Activated CD8-positive, alpha-beta memory T cell treated with anti-CD3 and anti-CD28 coated beads for 36 hours (primary cell): ENCODE results near the gene SELENON. TPM values are rescaled to one million over a fixed set of nuclear protein-coding genes. Genes with fewer than 3 reads are reported as not detected.

Experiments used
- CTCF ChIA-PET: fragments of 350-600 bp; sonication (Branson Sonifier 250); formaldehyde crosslinking; loops from one replicate; lab custom pipeline; 2021; ENCODE audit warnings: antibody characterized with exemption; lab: Charles Lee
- POLR2A ChIA-PET: fragments of 350-600 bp; sonication (Branson Sonifier 250); formaldehyde crosslinking; loops from one replicate; lab custom pipeline; 2021; ENCODE audit warnings: antibody characterized with exemption; lab: Charles Lee
- total RNA-seq, 2 experiments: library from RNA; stranded (reverse); gene quantifications; one replicate each; pipeline ENCODE4 v1.2.3, GENCODE V29; 2021

SELENON gene
- total RNA-seq, 2 experiments from 2014 or later, result 10.1 to 10.6 TPM

- ChIA-PET CTCF (no interaction called here), POLR2A (no interaction called here)
These were observed 30.2 kb upstream of the SELENON start for GRCh38 chr1:25769625-25770383.

GRCh38 chr1:25770541-25771220, 29.3 kb upstream of the SELENON start:
- ChIA-PET CTCF (no interaction called here), POLR2A (no interaction called here)

DNA sequence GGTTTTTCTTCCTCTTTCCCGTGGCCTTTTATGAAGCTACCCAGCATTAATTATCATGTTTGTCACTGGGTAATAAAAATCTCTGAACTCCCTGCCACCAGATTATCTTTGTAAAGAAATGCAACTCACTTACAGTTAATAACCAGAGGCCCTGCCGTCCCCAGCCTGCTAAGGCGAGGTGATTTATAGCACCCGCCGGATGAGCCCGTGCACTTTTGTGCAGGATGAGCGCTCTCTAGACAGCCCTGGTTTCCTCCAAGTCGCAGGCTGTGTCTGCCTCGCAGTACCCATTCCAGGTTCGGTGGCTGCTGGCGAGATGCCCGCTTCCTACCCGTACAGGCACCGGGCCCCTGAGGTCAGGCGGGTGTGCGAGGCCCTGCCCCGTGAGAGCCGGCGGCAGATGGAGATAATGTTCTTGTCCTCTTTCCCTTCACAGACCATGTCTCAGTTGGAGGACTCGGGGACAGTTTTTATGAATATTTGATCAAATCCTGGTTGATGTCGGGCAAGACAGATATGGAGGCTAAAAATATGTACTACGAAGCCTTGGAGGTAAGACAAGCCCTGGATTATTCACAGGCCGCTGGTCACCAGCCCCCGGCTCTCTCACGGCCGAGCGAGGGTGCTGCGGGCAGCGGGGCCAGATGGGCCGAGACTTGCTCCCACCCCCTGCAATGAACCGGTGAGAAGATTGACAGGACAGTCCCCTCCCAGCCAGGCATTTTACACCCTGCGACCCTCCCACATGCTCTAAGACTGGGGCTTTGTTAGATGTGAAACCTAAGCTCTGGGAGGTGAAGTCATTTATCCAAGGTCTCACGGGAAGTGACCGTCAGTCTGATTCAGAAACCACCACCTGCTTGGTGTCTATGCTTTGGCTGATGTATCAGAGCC, 28.5 kb upstream of the SELENON start:
- CTCF ChIA-PET, result no interaction called here
- POLR2A ChIA-PET, result no interaction called here

DNA sequence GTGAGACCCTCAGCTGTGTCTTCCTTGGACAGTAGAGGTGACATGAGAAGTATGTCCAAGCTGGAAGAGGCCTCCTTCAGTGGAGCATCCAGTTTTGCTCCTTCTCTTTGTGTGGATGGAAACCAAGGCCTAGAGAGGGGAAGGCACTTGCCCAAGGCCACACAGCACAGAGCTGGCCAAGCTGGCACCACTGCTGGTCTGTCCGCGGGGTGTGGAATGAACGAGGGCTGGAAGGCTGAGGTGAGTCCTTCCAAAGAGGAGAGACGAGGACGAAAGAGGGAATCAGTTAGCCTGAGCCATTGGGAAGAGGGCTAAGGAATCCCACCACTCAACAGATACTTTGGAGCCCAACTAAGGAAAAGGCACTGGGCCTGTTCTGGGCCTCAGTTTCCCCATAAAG, 27.8 kb upstream of the SELENON start:
- ChIA-PET POLR2A (no interaction called here), CTCF (no interaction called here)

GRCh38 chr1:25772692-25773245, 27.2 kb upstream of the SELENON start:
- ChIA-PET POLR2A (no interaction called here), CTCF (no interaction called here)

GRCh38 chr1:25773441-25774125, 26.4 kb upstream of the SELENON start:
- ChIA-PET POLR2A (no interaction called here), CTCF (interaction anchor here (0.8 to 1.2 kb wide), 2 partner anchors 29 to 97 kb away, joined by 3 to 4 read pairs; no protein-coding TSS in a partner anchor)

DNA sequence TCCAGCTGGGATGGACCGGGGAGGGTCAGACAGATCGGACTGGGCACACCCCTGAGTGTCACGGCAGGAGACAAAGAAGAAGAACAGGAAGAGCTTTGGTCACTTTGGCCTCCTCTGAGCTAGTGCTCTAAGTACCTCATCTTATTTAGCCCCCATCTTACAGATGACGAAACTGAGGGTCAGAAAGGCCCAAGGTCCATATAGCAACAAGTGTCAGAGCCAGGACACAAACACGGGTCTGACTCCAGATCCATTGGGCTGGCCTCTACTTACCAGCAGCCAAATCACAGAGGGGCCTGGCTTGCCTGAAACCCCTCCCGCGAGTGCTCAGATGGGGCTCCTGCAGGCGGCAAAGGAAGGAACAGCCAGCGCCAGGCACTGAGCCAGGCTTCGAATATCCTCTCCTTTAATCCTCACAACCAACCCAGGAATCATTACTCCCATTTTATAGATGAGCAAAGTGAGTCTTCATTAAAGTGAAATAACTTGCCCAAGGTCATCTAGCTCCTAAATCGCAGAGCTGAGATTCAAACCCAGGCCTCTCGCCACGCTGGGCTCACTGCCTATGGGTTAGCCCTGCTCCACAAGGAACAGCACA, 25.7 kb upstream of the SELENON start:
- ChIA-PET CTCF (interaction anchor here (0.6 to 1.3 kb wide), 4 partner anchors 28 to 305 kb away, joined by 3 to 5 read pairs (median 4); no protein-coding TSS in a partner anchor), POLR2A (interaction anchor here (0.6 to 1.1 kb wide), 3 partner anchors 15 to 477 kb away, joined by 3 read pairs; no protein-coding TSS in a partner anchor)

DNA sequence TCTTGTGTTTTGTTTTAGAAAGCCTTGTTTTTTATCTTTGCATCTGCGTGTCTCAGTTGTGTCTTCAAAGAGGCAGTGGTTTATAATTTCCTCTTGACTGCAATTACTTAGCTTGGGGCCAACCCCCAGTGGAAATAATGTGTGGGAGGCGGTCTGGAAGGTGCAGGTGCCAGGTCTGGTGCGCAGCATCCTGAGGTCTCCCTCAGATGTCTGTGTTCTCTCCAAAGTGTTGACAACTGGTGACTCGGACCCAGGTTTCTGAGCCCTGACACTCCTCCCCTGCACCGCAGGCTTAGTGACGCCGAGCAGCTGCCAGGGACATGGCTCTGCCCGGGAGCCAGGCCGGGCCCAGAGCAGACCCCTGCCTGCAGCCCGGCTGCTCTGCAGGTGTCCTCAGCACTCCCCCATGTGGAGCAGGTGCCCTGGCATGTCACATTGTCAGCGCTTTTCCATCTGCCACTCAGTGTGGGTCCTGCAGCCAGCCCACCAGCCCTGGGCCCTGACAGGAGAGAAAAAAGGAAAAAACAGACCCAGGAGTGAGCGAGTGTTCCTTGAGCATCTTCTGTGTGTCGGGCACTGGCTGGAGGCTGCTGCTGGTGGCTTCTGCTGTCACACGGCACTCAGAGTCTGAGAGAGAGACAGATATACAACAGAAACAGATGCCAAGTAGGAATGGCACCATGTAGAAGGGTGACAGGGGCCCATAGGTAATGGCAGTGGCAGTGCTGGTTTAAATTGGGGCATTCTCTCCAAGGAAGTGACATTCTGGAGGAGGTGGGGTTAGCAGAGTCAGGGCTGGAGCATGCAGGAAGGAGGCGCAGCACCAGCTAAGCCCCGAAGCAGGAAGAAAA, 24.8 kb upstream of the SELENON start:
- POLR2A ChIA-PET, result interaction anchor here (0.5 to 1.1 kb wide), 4 partner anchors 16 to 477 kb away, joined by 3 read pairs; no protein-coding TSS in a partner anchor
- CTCF ChIA-PET, result interaction anchor here (0.6 to 1.3 kb wide), 4 partner anchors 27 to 306 kb away, joined by 3 to 5 read pairs (median 4); no protein-coding TSS in a partner anchor

GRCh38 chr1:25779388-25779787, 20.6 kb upstream of the SELENON start:
- POLR2A ChIA-PET, result no interaction called here
- CTCF ChIA-PET, result no interaction called here

GRCh38 chr1:25779894-25780293, 20.1 kb upstream of the SELENON start:
- POLR2A ChIA-PET, result no interaction called here
- CTCF ChIA-PET, result no interaction called here

DNA sequence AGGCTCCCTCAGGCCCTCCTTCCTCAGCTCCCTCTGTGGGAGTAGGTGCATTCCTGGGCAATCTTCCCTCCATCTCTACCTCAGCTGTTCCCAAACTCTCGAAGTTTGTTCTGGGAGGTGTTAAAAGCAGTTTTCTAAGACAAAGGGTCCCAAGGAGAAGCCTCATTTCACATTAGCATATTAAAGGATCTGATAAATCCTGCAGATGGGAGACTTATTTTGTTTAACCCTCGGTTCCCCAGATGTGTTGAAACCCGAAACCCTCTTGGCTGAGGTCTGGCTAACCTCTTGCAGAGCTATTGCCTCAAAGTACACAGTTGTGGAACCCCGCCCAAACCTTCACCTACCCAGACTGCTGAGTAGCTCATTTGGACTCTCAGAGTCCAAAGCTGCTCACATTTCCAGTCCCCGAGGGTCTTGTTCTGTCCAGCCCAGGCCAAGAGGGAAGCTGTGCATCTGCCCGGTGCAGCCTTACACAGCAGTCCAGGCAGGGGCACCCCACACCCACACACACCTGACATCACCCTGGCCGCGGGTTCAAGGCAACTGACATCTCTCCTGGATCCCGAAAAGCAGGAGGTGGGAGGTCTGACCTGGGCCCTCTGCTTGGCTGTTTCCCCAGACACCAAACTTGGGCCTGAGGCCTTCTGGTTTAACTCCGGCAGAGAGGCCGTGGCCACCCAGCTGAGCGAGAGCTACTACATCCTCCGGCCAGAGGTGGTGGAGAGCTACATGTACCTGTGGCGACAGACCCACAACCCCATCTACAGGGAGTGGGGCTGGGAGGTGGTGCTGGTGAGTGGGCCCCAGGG, 19.5 kb upstream of the SELENON start:
- ChIA-PET POLR2A (no interaction called here), CTCF (interaction anchor here (0.5 kb wide), 1 partner anchor 248 kb away, joined by 4 read pairs; no protein-coding TSS in a partner anchor)

DNA sequence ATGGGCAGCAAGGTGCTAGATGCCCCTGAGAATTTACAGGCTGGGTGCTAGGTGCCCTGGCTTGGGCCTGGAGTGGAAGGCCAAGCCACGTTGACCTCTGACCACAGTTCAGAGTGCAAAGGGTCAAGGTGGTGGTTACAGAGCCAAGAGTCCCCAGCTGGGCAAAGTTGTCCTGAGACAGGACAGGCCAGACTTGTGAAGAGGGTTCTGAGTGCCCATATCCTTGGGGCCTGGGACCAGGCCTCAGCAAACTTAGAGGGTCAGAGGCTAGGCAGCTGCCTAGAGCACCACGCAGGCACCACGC, 18.9 kb upstream of the SELENON start:
- CTCF ChIA-PET, result interaction anchor here (0.5 kb wide), 1 partner anchor 248 kb away, joined by 4 read pairs; no protein-coding TSS in a partner anchor
- POLR2A ChIA-PET, result no interaction called here

DNA sequence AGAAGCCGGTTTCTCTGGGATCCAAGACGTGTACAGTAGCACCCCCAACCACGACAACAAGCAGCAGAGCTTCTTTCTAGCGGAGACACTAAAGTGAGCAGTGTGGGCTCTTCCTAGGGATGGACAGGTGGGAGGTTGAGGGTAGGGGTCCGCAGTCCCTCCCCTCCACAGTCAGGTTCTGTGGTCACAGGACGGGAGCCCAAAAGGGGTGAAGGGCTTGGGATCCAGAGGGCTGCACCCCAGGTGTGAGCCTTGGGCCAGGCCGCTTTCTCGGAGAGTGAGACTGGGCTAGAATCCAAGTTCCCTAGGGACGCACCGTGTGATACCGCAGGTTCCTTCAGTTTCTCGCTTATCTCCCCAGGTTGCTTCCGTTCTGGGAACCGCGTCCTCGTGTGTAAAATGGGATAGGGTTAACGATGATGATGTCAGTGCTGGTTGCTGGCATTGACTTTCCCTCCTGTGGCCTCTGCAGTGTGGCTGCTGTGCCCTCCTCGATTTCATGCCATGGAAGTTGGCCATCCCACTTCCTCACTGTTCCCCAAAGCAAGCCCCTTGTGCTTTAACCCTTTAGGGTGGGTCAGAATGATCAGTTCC, 17.3 kb upstream of the SELENON start:
- ChIA-PET POLR2A (no interaction called here), CTCF (no interaction called here)

GRCh38 chr1:25784575-25785051, 15.4 kb upstream of the SELENON start:
- CTCF ChIA-PET, result interaction anchor here (0.9 kb wide), 1 partner anchor 166 kb away, joined by 3 read pairs; no protein-coding TSS in a partner anchor
- POLR2A ChIA-PET, result no interaction called here

DNA sequence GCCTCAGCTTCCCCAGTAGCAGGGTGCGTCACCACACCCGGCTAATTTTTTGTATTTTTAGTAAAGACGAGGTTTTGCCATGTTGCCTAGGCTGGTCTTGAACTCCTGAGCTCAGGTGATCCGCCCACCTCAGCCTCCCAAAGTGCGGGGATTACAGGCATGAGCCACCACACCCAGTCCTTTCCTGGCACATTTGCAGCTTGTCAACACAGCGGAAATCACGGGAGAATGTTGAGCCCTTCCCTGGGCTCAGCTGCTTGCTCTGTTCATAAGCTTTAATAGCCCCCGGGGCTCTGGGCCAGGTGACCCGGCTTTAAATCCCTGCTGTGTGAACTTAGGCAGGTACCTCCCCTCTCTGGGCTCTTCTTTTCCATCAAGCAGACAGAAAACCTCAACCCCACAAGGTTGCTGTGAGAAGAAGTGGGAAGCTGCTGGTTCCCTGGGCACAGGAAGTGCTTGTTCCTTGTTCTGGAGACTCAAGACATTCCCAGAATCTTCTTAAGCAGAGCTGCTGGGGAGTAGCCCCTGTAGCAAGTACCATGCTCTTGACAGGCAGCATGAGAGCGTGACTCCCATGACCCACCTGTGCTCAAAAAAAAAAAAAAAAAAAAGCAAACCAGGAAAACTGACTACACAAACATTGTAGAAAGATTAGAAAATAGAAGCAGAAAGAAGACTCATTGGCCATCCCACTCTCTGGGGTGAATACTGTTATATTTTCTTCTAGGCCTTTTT, 14.5 kb upstream of the SELENON start:
- POLR2A ChIA-PET, result no interaction called here
- CTCF ChIA-PET, result interaction anchor here (0.9 kb wide), 1 partner anchor 167 kb away, joined by 3 read pairs; no protein-coding TSS in a partner anchor
